H9 (cell line): ENCODE data around the gene OR14I1. TPM values are rescaled to one million over a fixed set of nuclear protein-coding genes. Genes with fewer than 3 reads are reported as not detected.
"Not testable (repeated sequence)": the region's sequence is repeated elsewhere in the genome, so short reads cannot be mapped to it uniquely, and the experiment has no call there.

Source experiments
- DNase-seq: peaks from one replicate; pipeline ENCODE4 v3.0.0-alpha.2; 2017
- H2AFZ ChIP-seq: one replicate; pipeline ENCODE4 v1.6.1; 2013; ENCODE audit warnings: mild to moderate bottlenecking, low read length, control low read depth, moderate library complexity
- H2AK5ac ChIP-seq: 2 replicates; pipeline ENCODE4 v1.6.1; 2013; ENCODE audit warnings: low read length, control low read depth, mixed read lengths; ENCODE audit not compliant: insufficient read length
- H2BK120ac ChIP-seq: one replicate; pipeline ENCODE4 v1.6.1; 2013; ENCODE audit warnings: low read depth, mild to moderate bottlenecking, low read length, control low read depth, inconsistent platforms; ENCODE audit not compliant: poor library complexity, severe bottlenecking
- H2BK12ac ChIP-seq: 2 replicates; pipeline ENCODE4 v1.6.1; 2013; ENCODE audit warnings: low read length, control low read depth, mixed read lengths, low read depth; ENCODE audit not compliant: insufficient read length
- H2BK15ac ChIP-seq: 2 replicates; pipeline ENCODE4 v1.6.1; 2013; ENCODE audit warnings: low read depth, low read length, control low read depth
- H2BK20ac ChIP-seq: one replicate; pipeline ENCODE4 v1.6.1; 2013; ENCODE audit warnings: low read depth, mild to moderate bottlenecking, low read length, control low read depth, inconsistent platforms; ENCODE audit not compliant: poor library complexity, severe bottlenecking
- H2BK5ac ChIP-seq: 2 replicates; pipeline ENCODE4 v1.6.1; 2013; ENCODE audit warnings: low read length, control low read depth, mixed read lengths; ENCODE audit not compliant: insufficient read length
- H3K14ac ChIP-seq: 2 replicates; pipeline ENCODE4 v1.6.1; 2013; ENCODE audit warnings: low read length, control low read depth; ENCODE audit not compliant: insufficient read depth
- H3K18ac ChIP-seq: 2 replicates; pipeline ENCODE4 v1.6.1; 2013; ENCODE audit warnings: low read depth, mild to moderate bottlenecking, mixed read lengths, low read length, control low read depth; ENCODE audit not compliant: insufficient read length
- H3K23ac ChIP-seq: 2 replicates; pipeline ENCODE4 v1.6.1; 2013; ENCODE audit warnings: low read length, control low read depth, mixed read lengths, low read depth; ENCODE audit not compliant: insufficient read length
- H3K23me2 ChIP-seq: 2 replicates; pipeline ENCODE4 v1.6.1; 2013; ENCODE audit warnings: low read depth, mild to moderate bottlenecking, mixed read lengths, low read length, control low read depth; ENCODE audit not compliant: insufficient read length, poor library complexity, severe bottlenecking
- H3K27ac ChIP-seq: 2 replicates; pipeline ENCODE4 v1.5.1; 2013; ENCODE audit warnings: low read length, control low read depth, mixed read lengths, low read depth; ENCODE audit not compliant: insufficient read length
- H3K27me3 ChIP-seq: 2 replicates; pipeline ENCODE4 v1.6.1; 2013; ENCODE audit warnings: low read length, control low read depth, inconsistent platforms; ENCODE audit not compliant: insufficient read depth
- H3K4ac ChIP-seq: 2 replicates; pipeline ENCODE4 v1.6.1; 2013; ENCODE audit warnings: low read depth, mild to moderate bottlenecking, control low read depth, inconsistent platforms, low read length, moderate library complexity
- H3K4me1 ChIP-seq: 2 replicates; pipeline ENCODE4 v1.6.1; 2013; ENCODE audit warnings: low read length, control low read depth, inconsistent platforms; ENCODE audit not compliant: insufficient read depth
- H3K4me2 ChIP-seq: 2 replicates; pipeline ENCODE4 v1.6.1; 2013; ENCODE audit warnings: low read length, control low read depth, mixed read lengths; ENCODE audit not compliant: insufficient read length, insufficient read depth
- H3K56ac ChIP-seq: 2 replicates; pipeline ENCODE4 v1.6.1; 2013; ENCODE audit warnings: low read depth, mild to moderate bottlenecking, mixed read lengths, low read length, control low read depth; ENCODE audit not compliant: insufficient read length
- H3K79me1 ChIP-seq: 2 replicates; pipeline ENCODE4 v1.6.1; 2013; ENCODE audit warnings: low read depth, mild to moderate bottlenecking, moderate library complexity, low read length, control low read depth, inconsistent platforms; ENCODE audit not compliant: insufficient read depth, poor library complexity, severe bottlenecking
- H3K79me2 ChIP-seq: 2 replicates; pipeline ENCODE4 v1.6.1; 2013; ENCODE audit warnings: low read length, control low read depth, inconsistent platforms; ENCODE audit not compliant: insufficient read depth
- H3K9ac ChIP-seq: 2 replicates; pipeline ENCODE4 v1.6.1; 2013; ENCODE audit warnings: low read length, control low read depth, mixed read lengths; ENCODE audit not compliant: insufficient read length; ENCODE audit errors: extremely low read depth
- H3K9me3 ChIP-seq: one replicate; pipeline ENCODE4 v1.6.1; 2013; ENCODE audit warnings: low read depth, low read length, inconsistent platforms; ENCODE audit not compliant: control insufficient read depth
- H3T11ph ChIP-seq: one replicate; pipeline ENCODE4 v1.6.1; 2013; ENCODE audit warnings: mild to moderate bottlenecking, low read length, control low read depth, inconsistent platforms
- H4K20me1 ChIP-seq: one replicate; pipeline ENCODE4 v1.6.1; 2013; ENCODE audit not compliant: control insufficient read depth, insufficient read length, insufficient read depth
- H4K5ac ChIP-seq: 2 replicates; pipeline ENCODE4 v1.6.1; 2013; ENCODE audit warnings: low read depth, mild to moderate bottlenecking, mixed read lengths, low read length, control low read depth; ENCODE audit not compliant: insufficient read length
- H4K8ac ChIP-seq: replicated peaks from 2 replicates; pipeline ENCODE4 v1.6.1; 2013; ENCODE audit warnings: low read length, control low read depth, mixed read lengths, low read depth; ENCODE audit not compliant: insufficient read length
- H4K91ac ChIP-seq: 2 replicates; pipeline ENCODE4 v1.6.1; 2013; ENCODE audit warnings: low read depth, mild to moderate bottlenecking, moderate library complexity, mixed read lengths, low read length, control low read depth; ENCODE audit not compliant: insufficient read length
- H3K27ac Mint-ChIP-seq, 3 experiments: 2 replicates in 2 of 3; 3 replicates in 1 of 3; pipeline ENCODE4 v1.8.0; 2020 to 2021; ENCODE audit warnings: mixed read lengths in 3 of 3, mild to moderate bottlenecking in 1 of 3, moderate library complexity in 1 of 3
- H3K27me3 Mint-ChIP-seq: 2 replicates; pipeline ENCODE4 v1.8.0; 2021; ENCODE audit warnings: low read depth, mild to moderate bottlenecking, moderate library complexity, mixed read lengths
- H3K36me3 Mint-ChIP-seq, 3 experiments: 2 replicates in 2 of 3; 3 replicates in 1 of 3; pipeline ENCODE4 v1.8.0; 2020 to 2021; ENCODE audit warnings: low read depth in 3 of 3, mixed read lengths in 3 of 3; ENCODE audit not compliant: insufficient read depth in 1 of 3
- H3K4me1 Mint-ChIP-seq, 2 experiments: 2 replicates each; pipeline ENCODE4 v1.8.0; 2020; ENCODE audit warnings: mixed read lengths in 2 of 2
- H3K4me3 Mint-ChIP-seq, 2 experiments: 2 replicates in 1 of 2; 3 replicates in 1 of 2; pipeline ENCODE4 v1.8.0; 2020 to 2021; ENCODE audit warnings: mild to moderate bottlenecking in 2 of 2, mixed read lengths in 2 of 2, moderate library complexity in 1 of 2
- H3K9me3 Mint-ChIP-seq, 2 experiments: 2 replicates in 1 of 2; 3 replicates in 1 of 2; pipeline ENCODE4 v1.8.0; 2020; ENCODE audit warnings: mild to moderate bottlenecking in 2 of 2, mixed read lengths in 2 of 2, moderate library complexity in 1 of 2
- WGBS: extraction: QIAGEN DNeasy Blood & Tissue Kit; methylation state at CpG from one replicate; pipeline ENCODE4 v1.1.7; 2013; ENCODE audit warnings: missing lambda C conversion rate, low lambda C conversion rate, mixed read lengths; ENCODE audit not compliant: insufficient read length; ENCODE audit errors: extremely low coverage; 5-methylcytosine and 5-hydroxymethylcytosine counted together
- total RNA-seq: library from RNA; stranded (reverse); gene quantifications from 2 replicates; pipeline ENCODE4 v1.2.1, GENCODE V29; 2021
- TF ChIP-seq, protein P1 (sequence below): fragments of 200-600 bp; sonication (generic); conservative IDR thresholded peaks from 3 replicates; pipeline ENCODE4 v1.8.0; 2021; ENCODE audit warnings: antibody characterized with exemption, mild to moderate bottlenecking

Gene OR14I1
- total RNA-seq, 1 experiment from 2014 or later: not detected

DNA sequence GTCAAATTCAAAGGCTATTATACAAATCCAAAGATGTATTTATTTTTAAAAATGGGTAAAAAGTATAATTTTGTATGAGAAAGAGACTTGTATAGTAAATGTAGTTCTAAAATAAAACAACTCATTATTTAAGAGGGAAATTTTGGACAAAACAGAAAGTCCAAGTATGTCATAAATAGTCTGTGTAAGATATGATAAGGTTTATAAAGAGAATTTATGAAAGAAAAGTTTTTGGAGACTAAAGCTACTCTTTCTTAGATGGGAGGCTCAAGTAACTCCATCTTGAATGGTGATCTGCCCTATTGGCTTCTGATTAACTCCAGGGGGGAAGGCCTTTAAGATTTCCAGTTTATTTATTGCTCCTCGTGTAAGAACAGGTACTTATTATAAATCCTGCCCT lies 32.6 kb downstream of the OR14I1 start:
- peaks cover 50% of the 10 kb centered on the region for H3K9me3 ChIP-seq
- H3K79me1 ChIP-seq: no peaks in the 10 kb centered on the region
- H3K23me2 ChIP-seq: no peaks in the 10 kb centered on the region
- H3K27ac Mint-ChIP-seq: no peak overlapping the region
- no peak for DNase-seq
- H2BK12ac ChIP-seq: no peak overlapping the region
- no peak overlapping the region for H3K14ac ChIP-seq
- no peaks in the 10 kb centered on the region for H4K20me1 ChIP-seq
- H3K56ac ChIP-seq: no peak overlapping the region
- H3K27ac ChIP-seq: no peak overlapping the region
- H3T11ph ChIP-seq: no peak overlapping the region
- H3K4me3 Mint-ChIP-seq: no peak overlapping the region
- H2BK5ac ChIP-seq: no peak overlapping the region
- no peak overlapping the region for H4K5ac ChIP-seq
- H3K4me2 ChIP-seq: no peak overlapping the region
- H3K23ac ChIP-seq: no peak overlapping the region
- H3K4me1 Mint-ChIP-seq: no peaks in the 10 kb centered on the region
- H3K4ac ChIP-seq: no peak overlapping the region
- H3K9ac ChIP-seq: no peak overlapping the region
- H2AFZ ChIP-seq: no peak overlapping the region
- no peak overlapping the region for H4K91ac ChIP-seq
- H2BK15ac ChIP-seq: no peak overlapping the region
- H3K79me2 ChIP-seq: no peaks in the 10 kb centered on the region
- no peak overlapping the region for H2BK20ac ChIP-seq
- H2AK5ac ChIP-seq: no peak overlapping the region
- H3K27me3 ChIP-seq: no peaks in the 10 kb centered on the region
- no peak overlapping the region for H3K18ac ChIP-seq
- H4K8ac ChIP-seq: no peak overlapping the region
- H2BK120ac ChIP-seq: no peak overlapping the region
- peaks cover 1% of the 10 kb centered on the region for H3K27me3 Mint-ChIP-seq
- no CpG with 5 or more reads among the region's 1 CpG for WGBS
- peaks cover 0 to 13% (median 3%) of the 10 kb centered on the region in 3 experiments; a peak in 4 of 7 replicates for H3K36me3 Mint-ChIP-seq
- TF ChIP-seq, protein P1, sequence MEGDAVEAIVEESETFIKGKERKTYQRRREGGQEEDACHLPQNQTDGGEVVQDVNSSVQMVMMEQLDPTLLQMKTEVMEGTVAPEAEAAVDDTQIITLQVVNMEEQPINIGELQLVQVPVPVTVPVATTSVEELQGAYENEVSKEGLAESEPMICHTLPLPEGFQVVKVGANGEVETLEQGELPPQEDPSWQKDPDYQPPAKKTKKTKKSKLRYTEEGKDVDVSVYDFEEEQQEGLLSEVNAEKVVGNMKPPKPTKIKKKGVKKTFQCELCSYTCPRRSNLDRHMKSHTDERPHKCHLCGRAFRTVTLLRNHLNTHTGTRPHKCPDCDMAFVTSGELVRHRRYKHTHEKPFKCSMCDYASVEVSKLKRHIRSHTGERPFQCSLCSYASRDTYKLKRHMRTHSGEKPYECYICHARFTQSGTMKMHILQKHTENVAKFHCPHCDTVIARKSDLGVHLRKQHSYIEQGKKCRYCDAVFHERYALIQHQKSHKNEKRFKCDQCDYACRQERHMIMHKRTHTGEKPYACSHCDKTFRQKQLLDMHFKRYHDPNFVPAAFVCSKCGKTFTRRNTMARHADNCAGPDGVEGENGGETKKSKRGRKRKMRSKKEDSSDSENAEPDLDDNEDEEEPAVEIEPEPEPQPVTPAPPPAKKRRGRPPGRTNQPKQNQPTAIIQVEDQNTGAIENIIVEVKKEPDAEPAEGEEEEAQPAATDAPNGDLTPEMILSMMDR: no peak
- H3K4me1 ChIP-seq: no peaks in the 10 kb centered on the region
- peaks cover 58 to 60% of the 10 kb centered on the region in 2 experiments for H3K9me3 Mint-ChIP-seq

DNA sequence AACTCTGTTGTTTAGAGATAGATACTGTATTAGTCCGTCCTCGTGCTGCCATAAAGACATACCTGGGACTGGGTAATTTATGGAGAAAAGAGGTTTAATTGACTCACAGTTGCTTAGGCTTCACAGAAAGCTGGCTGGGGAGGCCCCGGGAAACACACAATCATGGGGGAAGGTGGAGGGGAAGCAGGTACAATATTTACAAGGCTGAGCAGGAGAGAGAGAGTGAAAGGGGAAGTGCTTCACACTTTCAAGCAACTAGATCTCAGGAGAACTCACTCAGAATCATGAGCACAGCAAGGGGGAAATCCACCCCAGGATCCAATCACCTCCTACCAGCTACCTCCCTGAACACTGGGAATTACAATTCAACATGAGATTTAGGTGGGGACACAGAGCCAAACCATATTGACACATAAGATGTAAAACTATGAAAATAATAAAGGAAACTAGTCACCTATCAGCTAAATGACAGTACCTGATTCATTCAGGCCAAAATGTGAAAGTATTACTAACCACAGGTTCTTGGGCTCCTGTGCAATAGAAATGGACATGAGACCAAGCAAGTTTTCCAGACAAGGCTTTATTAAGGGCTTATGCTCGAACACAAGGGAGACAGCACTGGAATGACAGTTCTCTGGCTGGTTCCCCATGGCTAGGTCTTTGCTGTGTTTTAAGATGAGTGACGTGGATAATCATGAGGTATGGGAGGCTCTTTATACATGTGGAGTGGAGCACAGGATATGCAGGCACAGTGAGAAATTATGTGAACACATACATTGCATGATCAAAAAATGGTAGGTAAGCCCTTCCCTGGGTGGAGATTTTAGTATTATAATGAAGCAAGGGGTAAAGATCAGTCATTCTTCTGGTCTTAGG lies 38.9 kb downstream of the OR14I1 start:
- H4K91ac ChIP-seq, H3K18ac ChIP-seq, H3K23ac ChIP-seq, H3K23me2 ChIP-seq, H2AFZ ChIP-seq, H4K5ac ChIP-seq, H3K4me3 Mint-ChIP-seq, H3K14ac ChIP-seq, H3K9ac ChIP-seq, H2BK12ac ChIP-seq, H2BK5ac ChIP-seq, H2BK15ac ChIP-seq, DNase-seq, H3K4ac ChIP-seq, H3K27ac Mint-ChIP-seq, H3K27me3 Mint-ChIP-seq, H3T11ph ChIP-seq, H3K79me2 ChIP-seq, H2AK5ac ChIP-seq, H3K27me3 ChIP-seq, H2BK20ac ChIP-seq, H4K8ac ChIP-seq, H4K20me1 ChIP-seq, H3K4me1 ChIP-seq, H3K56ac ChIP-seq, H2BK120ac ChIP-seq, H3K4me1 Mint-ChIP-seq, H3K4me2 ChIP-seq, H3K79me1 ChIP-seq, H3K27ac ChIP-seq: not testable (repeated sequence)
- no CpG with 5 or more reads among the region's 5 CpGs for WGBS
- Mint-ChIP-seq H3K36me3 (peaks cover 0 to 25% (median 0%) of the 10 kb centered on the region in 3 experiments; a peak in 5 of 7 replicates), H3K9me3 (peaks cover 76 to 78% of the 10 kb centered on the region in 2 experiments)
- peaks cover 31% of the 10 kb centered on the region for H3K9me3 ChIP-seq
